HG02938 (cell line): ENCODE measurements around the gene RARB.

Source experiments
- ATAC-seq: cut with Tn5 transposase; IDR thresholded peaks from one replicate; pipeline ENCODE4 v1.9.1; 2021; ENCODE audit warnings: mild to moderate bottlenecking, moderate library complexity; ENCODE audit not compliant: unreplicated experiment

The RARB gene

DNA sequence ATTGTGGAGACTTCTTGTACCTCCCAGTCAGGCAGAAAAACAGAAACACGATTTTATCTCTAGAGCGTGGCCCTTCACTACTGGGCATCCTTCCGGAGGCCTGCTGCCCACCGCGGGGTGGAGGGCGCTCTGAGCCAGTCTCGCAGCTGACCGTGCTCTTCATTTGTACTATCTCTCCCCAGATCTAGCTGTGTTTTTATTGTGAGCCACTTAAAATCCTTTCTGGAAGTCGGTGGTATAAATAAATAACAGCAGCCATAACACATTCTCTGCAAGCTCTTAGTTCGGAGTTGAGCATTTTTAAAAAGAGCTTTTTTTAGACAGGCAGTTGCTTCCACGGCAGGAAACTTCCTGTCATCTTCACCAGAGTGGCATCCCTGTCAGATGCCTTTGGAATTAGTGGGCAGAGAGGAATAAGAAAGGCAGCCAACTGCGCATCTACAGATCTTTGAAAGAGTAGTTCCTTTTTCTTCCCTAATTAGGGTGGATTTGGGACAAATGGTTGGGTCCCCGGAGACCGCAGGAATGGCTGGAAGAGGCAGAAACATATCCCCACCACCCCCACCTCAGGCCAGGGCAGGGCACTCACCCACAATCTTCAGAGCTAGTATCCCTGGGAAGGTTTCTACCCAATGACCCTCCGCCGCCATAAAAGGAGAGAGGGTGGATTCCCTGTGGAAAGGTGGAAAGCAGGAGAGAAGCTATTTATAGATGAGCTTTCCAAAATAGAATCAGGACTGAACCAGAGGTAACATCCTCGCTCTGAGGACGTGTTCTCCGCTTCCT lies 145.5 kb downstream of the RARB start:
- ATAC-seq, result no peak

DNA sequence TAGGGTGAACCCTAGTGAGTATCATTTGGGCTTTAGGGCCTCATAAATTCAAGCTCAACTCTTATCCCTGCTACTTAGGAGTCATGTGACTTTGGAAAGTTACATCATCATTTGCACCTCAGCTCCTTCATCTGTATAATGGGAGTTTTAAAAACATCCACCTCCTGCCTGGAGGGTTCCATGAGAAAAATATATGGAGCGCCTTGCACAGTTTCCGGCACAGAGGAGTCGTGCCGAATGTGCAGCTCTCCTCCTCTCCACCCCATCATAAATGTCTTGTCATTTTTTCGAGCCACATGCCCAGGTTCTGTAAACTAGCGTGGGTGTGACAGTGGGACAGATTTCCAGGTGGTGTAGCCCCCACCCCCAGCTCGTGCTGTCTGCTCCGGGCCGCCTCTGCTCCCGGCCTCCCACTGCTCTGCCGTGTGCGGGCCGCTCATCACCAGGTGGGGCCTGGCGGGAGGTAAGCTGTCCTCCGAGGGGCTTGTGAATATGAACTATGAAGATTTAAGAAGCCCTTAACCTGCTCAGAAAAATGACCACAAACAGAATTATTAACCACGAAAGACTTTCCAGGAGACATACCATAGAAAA lies 146.2 kb downstream of the RARB start:
- ATAC-seq, result no peak

DNA sequence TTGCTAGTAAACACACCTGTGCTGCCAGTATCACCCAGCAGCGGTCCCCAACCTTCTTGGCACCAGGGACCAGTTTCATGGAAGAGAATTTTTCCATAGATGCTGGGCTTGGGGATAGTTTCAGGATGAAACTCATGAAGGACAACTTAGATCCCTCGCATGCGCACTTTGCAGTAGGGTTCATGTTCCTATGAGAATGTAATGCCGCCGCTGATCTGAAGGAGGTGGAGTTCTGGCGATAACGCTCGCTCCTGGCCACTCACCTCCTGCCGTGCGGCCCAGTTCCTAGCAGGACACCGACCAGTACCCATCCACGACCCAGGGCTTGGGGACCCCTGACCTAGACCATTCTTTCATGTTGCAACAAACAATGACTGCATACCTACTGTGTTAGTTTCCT lies 146.9 kb downstream of the RARB start:
- no peak for ATAC-seq

DNA sequence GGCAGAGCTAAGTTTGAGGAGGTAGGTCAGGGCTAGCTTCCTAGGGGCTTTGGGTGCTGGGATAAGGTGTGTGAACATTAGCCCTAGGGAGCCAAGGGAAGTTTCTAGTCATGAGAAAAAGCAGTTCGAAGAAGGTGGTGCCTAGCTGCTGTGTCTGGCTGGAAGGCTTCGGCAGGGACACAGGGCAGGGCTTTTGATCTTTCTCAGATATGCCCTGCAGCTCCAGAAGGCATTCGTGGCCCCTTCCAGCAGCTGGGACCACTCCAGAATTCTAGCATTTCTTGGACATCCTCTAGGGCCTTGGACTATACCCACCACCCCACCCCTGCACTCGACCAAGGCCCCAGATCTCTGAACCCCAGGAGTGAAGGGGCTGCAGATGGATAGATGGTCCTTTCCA lies 148.1 kb downstream of the RARB start:
- no peak for ATAC-seq

DNA sequence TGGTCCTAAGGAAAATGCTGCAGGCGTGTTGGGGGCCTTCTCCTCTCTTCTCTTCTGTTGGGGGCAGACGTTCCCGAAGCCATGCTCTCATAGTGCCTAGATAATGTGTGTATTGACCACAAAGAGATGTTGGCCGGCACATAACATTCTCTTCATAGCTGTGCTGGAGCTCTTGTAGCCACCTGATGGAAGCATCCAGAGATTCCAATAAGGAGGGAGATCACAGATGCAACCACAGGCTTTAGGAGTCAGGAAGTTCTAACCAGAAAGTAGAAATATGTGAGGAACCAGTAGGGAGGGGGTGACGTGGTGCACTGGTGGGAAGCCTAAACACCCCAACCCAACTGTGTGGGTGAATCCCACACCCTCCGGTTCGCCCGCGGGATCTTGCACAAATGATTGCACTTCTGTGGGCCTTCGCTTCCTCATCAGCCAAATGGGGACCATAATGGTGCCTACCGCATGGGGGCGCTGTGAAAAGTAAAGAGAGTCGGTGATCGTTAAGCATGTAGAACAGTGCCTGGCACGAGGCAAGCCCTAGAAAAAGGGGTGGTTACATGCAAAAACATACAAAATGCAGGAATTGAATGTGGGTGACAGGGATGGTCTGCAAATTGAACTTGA lies 148.9 kb downstream of the RARB start:
- ATAC-seq, result no peak

DNA sequence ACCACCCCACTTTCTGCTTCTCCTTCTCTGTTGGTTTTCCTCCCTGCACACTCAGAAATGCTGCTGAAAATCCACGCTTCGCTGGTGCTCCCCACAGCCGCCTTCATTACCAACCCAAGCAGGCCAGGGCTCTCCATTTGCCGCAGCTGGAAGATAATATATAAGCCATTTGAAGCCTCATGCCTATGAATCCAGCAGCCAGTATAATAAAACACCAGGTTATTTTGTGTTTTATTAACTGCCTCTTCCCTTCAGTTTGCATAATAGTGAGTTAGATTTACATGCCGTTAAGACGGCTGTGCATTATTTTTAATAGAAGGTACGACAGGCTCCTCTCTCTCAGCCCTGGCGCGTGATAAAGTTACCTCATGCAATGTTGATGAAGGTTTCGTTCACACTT lies 150.0 kb downstream of the RARB start:
- no peak for ATAC-seq

DNA sequence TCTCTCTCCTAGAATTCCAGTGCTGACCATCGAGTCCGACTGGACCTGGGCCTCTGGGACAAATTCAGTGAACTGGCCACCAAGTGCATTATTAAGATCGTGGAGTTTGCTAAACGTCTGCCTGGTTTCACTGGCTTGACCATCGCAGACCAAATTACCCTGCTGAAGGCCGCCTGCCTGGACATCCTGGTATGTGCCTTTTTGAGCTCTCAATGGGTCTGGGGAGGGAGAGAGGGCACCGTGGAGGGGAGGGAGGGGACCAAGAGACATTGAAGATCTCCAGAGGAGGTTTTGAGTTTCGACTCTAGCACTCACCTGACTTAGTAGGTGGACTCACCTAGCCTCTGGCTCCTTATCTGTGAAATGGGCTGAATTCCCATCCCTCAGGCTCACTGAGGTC lies 152.5 kb downstream of the RARB start:
- no peak for ATAC-seq

DNA sequence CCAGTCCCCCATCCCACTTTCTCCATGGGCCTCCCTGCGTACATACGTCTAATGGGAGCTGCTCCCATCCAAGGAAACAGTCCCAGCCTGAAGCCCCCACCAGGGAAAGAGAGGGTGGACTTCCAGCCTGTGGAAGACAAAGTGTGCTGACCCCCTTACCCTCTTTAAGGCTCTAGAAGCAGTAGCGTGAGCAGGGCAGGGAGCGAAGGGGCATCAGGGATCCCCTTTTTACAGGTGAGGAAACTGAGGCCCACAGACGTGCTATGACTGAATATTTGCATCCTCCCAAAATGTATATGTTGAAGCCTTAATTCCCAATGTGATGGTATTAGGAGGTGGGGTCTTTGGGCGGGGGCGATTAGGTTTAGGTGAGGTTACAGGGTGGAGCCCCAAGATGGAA lies 153.3 kb downstream of the RARB start:
- no peak for ATAC-seq

DNA sequence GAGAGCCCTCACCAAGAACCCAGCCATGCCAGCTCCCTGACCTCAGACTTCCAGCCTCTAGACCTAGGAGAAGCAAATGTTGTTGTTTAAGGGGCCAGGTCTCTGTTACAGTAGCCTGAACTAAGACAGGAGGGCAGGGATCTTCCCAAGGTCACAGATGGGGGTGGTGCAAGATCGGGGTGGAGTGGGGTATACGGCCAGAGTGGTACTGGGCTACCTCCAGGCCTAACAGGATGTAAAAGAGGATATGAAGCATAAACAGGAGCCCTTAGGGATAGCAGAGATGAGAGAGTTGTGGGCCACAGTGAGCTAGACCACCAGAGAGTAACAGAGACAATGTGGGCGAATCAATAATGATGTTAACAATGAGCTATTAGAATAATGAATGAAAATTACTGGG lies 153.8 kb downstream of the RARB start:
- no peak for ATAC-seq

DNA sequence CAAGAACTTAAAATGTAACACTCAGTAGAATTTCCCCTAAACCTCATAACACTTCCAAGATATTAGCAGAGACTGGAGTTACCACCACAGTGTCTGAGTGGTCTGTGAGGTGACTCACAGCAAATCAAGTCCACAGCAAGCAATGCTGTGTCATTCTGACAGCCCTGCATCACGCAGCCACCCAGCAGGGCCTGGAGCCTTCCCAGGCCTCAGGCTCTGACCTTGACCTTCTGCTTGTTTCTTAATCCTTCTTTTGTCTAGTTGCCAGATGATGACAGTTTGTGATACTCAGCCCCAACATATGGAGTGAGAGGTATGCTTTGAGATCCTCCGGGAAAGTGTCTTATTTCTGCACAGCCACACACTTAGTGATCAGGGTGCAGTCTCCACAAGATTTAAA lies 154.2 kb downstream of the RARB start:
- no peak for ATAC-seq

DNA sequence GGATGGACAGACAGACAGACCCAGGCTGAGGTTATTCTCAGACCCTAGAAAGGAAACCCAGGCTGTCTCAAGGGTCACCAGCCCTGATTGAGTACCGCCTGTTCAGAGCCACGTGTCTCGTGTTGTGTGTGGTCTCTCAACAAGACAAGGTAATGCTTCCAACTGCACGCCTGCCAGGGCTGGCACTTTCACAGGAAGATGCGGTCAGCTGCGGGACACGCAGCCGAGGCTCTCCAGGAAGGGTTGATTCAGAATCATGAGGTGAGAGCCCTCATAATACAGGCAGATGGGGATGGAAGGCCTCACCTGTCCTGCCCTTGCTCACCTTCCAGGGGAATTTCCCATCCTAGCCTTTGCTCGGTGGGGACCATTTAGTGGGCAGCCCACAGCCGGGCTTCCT lies 155.3 kb downstream of the RARB start:
- ATAC-seq, result no peak

DNA sequence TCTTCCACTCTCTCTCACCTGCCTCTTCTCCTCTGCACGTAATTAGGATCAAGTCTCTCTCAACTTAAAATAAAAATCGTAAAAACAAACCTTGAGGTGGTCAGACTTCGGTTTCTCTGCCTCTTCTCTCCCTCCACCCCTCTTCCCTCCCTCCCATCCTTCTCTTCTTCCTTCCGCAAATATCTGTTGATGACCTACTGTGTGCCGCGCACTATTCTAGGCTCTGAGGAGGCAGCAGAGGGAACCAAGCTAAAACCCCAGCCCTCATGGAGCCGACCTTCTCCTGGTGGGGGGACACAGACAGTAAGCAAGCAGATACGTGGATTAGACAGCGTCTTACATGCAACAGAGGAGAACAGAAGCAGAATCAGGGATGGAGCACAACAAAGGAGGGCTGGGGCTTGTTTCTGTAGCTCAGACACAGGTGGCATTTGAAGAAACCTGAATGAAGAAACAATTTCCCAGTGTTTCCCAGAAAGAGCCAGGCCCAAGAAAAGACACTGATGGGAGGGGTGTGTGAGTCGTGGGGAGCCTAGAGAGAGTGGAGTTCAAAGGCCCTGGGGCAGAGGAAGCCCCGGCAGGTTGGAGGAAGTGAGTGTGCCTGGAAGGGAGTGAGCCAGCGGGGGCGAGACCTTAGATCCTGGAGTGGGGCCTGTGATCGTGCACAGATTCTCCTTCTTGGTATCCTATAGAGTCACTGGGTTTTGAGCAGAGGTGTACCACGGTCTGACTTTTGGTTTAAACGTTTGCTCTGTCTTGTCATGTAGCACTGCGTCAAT lies 156.1 kb downstream of the RARB start:
- ATAC-seq, result no peak

DNA sequence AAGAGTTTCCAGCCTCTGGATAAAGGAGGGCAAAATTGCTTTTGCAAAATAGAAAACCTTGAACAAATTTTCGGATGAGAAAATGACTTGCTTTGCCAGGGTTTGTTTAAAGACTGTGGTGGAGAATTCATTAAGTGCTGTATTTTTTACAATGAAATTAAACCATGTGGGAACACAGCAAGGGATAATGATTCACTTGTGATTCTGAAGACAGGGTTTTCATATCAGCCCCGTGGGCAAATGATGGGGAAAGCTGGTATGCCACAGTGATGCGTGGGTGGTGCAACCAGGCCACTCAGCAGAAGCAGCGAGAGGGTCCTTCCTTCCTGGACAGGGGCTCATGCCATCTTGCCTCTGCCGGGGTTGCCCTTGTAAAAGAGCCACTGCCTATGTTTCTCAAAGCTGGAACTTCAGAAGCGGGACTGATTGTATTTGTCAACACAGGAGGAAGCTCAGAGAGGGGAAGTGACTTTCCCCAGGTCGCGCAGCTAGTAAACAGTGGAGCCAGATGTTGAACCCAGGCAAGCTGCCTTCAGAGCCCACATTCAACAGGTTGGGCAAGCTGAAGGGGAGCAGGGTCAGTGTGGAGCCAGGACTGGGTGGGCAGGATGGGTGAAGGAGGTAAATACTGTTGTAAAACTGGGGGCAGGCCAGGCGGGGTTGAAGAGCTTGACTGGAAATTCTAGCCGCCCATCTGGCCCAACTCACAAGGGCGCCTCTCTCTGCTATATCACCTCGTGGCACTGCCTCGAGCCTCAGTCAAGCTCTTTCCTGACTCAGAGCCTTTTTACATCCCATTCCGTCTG lies 157.5 kb downstream of the RARB start:
- no peak for ATAC-seq

DNA sequence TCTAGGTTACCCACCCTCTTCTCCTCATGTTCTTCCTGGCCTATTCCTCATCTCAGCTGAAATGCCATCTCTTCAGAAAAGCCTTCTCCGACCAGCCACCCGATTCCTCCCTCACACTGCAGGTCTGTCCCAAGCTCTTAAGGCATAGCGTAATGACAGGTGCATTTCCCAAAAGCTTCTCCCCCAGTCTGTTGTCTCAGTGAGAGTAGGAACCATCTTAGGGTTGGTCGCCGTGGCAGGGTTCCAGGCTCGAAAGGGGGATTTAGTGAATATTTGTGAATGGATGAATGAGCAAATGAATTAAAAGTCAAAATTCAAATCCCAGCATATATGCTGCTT lies 158.1 kb downstream of the RARB start:
- no peak for ATAC-seq

DNA sequence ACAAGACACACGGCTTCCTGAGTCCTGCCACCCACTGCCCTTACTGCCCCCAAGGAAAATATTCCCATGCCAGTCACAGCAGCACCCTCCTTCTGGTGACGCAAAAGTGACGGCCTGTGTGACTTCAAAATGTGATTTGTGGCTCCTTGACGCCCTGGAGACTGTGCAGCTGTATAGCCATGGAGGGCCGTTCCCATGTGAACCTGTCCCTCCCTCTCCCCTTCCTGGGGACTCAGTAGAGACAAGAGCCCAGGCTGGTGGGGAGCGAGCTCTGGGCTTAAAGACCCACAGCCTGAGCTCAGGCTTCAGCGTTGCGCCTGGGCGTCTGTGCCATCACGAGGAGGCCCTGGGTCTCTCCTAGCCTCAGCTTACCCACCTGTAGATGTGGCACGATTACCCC lies 158.5 kb downstream of the RARB start:
- ATAC-seq, result no peak

DNA sequence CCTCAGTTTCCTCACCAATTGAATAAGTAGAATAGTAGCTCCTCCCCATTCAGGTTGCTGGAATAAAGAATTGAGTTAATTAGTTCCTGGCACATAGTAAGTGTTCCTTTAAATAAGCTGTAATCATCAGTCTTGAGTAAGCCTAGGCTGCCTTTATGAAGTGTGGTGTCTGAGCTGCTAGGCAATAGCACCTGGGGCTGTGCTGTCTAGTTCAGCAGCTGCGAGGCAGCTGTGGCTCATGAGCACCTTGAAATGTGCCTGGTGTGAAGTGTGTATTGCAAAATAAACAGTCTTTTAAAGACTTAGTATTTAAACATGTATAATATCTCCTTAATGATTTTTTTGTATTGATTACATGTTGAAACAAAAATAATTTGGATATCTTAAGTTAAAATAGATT lies 159.0 kb downstream of the RARB start:
- no peak for ATAC-seq

DNA sequence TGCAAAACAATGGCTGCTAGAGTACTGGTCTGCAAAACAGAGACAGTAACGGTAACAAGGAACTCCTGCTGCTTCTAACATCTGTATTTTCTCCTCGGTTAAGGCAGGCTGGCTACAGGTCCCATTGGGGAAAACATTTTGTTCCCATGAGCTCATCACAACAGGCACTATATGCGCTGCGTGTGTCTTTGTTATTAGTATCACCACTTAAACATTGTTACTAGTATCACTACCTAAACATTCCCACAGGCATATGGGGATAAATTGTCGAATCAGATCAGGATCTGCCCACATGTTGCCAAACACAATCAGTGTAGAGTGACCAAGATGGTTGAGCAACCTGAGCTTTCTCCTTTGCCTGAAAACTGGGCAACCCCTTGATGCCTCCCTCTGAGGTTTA lies 159.5 kb downstream of the RARB start:
- no peak for ATAC-seq

DNA sequence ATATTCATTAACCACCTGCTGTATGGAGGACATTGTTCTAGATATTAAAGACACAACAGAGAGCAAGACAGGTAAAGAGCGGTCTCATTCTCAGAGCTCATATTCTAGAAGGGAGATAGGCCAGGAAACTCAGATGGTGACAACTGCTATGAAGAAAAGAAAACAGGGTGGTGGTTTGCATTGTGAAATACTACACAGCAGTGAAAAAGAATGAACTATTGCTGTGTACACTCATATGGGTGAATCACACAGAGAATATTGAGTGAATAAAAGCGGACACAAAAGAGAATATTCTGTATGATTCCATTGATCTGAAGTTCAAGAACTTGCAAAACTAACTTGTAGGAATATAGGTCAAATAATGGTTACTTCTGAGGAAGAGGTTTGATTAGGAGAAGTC lies 159.9 kb downstream of the RARB start:
- no peak for ATAC-seq

DNA sequence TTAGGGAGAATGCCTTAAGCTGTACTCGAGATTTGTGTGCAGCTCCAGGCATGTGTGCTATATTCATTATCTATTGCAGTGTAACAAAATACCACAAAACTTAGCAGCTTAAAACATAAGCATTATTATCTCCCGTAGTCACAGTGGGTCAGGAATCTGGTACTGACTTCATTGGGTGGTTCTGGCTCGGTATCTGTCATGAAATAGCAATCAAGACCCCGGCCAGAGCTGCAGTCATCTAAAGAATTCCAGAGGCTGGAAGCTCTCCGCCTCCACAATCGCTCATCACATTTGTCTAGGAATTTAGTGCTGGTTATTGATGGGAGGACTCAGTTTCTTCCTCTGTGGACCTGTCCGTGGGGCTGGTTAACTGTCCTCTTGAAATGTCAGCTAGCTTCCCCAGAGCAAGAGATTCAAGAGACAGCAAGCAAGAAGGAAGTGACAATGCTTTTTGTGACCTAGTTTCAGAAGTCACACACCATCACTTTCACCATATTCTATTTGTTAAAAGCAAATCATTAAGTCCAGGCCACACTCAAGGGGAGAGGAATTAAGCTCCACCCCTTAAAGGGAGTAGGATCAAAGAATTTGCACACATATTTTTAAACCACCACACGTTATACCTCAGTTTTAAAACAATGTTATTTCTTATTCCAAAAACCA lies 160.5 kb downstream of the RARB start:
- no peak for ATAC-seq

DNA sequence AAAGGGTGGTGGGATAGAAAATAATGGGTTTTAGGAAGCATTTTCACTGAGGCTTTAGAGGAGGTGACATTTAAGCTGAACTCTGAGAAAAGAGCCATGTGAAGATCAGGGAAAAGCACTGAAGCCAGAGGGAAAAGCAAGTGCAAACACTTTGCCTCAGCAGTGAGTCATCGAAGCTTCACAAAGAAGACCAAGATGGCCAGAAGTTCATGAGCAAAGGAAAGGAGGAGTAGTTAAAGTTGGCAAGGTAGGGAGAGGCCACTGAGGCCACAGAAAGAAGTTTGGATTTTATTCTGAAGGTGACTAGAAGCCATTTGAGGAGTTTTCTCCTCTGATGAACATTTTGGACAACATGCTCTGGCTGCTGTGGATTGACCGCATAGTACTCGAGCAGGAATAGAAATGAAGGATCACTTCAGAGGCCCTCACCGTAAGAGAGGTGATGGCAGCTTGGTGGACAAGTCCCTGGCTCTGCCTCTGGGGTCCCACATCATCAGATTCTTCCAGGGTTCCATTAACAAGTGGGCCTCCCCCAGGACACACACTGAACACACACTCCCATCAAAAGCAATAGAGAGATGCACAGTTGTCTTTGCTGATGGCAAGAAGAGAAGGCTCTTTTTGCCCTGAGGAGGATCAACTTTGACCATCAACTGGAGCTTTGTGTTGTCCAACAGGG lies 161.2 kb downstream of the RARB start:
- no peak for ATAC-seq
